Nephron progenitor cell (in vitro differentiated cells): ENCODE measurements around the gene ENC1.

Experiments
- DNase-seq: peaks from one replicate; pipeline ENCODE4 v3.0.0; 2021
- H3K27ac Mint-ChIP-seq: 2 replicates; pipeline ENCODE4 v1.8.0; 2021; ENCODE audit warnings: mild to moderate bottlenecking, moderate library complexity, mixed read lengths
- H3K27me3 Mint-ChIP-seq: 2 replicates; pipeline ENCODE4 v1.8.0; 2021; ENCODE audit warnings: mild to moderate bottlenecking, low read depth, mixed read lengths; ENCODE audit not compliant: poor library complexity
- H3K36me3 Mint-ChIP-seq: 2 replicates; pipeline ENCODE4 v1.8.0; 2021; ENCODE audit warnings: low read depth, mixed read lengths
- H3K4me1 Mint-ChIP-seq: 2 replicates; pipeline ENCODE4 v1.8.0; 2021; ENCODE audit warnings: mixed read lengths
- H3K4me3 Mint-ChIP-seq: 2 replicates; pipeline ENCODE4 v1.8.0; 2021; ENCODE audit warnings: mild to moderate bottlenecking, moderate library complexity, mixed read lengths
- H3K9me3 Mint-ChIP-seq: 2 replicates; pipeline ENCODE4 v1.8.0; 2021; ENCODE audit warnings: mild to moderate bottlenecking, moderate library complexity, mixed read lengths
- CTCF ChIP-seq: fragments of 200-600 bp; sonication (generic); IDR thresholded peaks from 2 replicates; pipeline ENCODE4 v1.5.0; 2021; ENCODE audit warnings: antibody characterized with exemption

Gene ENC1

GRCh38 chr5:74641735-74642542 lies 1.4 kb upstream of the ENC1 start:
- Mint-ChIP-seq H3K27ac (peak overlapping the region; percentile 52), H3K4me3 (peak overlapping the region; percentile 96), H3K4me1 (peaks cover 46% of the 10 kb centered on the region), H3K9me3 (no peaks in the 10 kb centered on the region), H3K27me3 (peaks cover 13% of the 10 kb centered on the region), H3K36me3 (peaks cover 10% of the 10 kb centered on the region)
- DNase-seq: peak; percentile 37
- peak; percentile 35 for TF ChIP-seq CTCF

- H3K27me3 Mint-ChIP-seq: peaks cover 10% of the 10 kb centered on the region
- H3K9me3 Mint-ChIP-seq: no peaks in the 10 kb centered on the region
- peak; percentile 78 for DNase-seq
- peak overlapping the region; percentile 96 for H3K4me3 Mint-ChIP-seq
- TF ChIP-seq CTCF: no peak
- peaks cover 18% of the 10 kb centered on the region for H3K36me3 Mint-ChIP-seq
- H3K4me1 Mint-ChIP-seq: peaks cover 54% of the 10 kb centered on the region
- H3K27ac Mint-ChIP-seq: peak overlapping the region; percentile 94
Measured at GRCh38 chr5:74640954-74641734, 616 bp upstream of the ENC1 start.

- DNase-seq: peak; percentile 52
- no peak for TF ChIP-seq CTCF
- Mint-ChIP-seq H3K27ac (peak overlapping the region; percentile 97), H3K36me3 (peaks cover 30% of the 10 kb centered on the region), H3K27me3 (peaks cover 7% of the 10 kb centered on the region), H3K4me3 (peak overlapping the region; percentile 96), H3K4me1 (peaks cover 63% of the 10 kb centered on the region), H3K9me3 (no peaks in the 10 kb centered on the region)
Measured at GRCh38 chr5:74639807-74640449, 600 bp downstream of the ENC1 start.

GRCh38 chr5:74638970-74639806 lies 1.3 kb downstream of the ENC1 start:
- H3K27ac Mint-ChIP-seq: peak overlapping the region; percentile 64
- no peak for DNase-seq
- H3K27me3 Mint-ChIP-seq: peaks cover 7% of the 10 kb centered on the region
- peaks cover 37% of the 10 kb centered on the region for H3K36me3 Mint-ChIP-seq
- TF ChIP-seq CTCF: no peak
- peaks cover 70% of the 10 kb centered on the region for H3K4me1 Mint-ChIP-seq
- peak overlapping the region; percentile 96 for H3K4me3 Mint-ChIP-seq
- no peaks in the 10 kb centered on the region for H3K9me3 Mint-ChIP-seq

GRCh38 chr5:74638544-74638969 lies 2.0 kb downstream of the ENC1 start:
- no peak overlapping the region for H3K27ac Mint-ChIP-seq
- H3K9me3 Mint-ChIP-seq: no peaks in the 10 kb centered on the region

More at GRCh38 chr5:74638544-74638969, 2.0 kb downstream of the ENC1 start:
- Mint-ChIP-seq H3K4me3 (peak overlapping the region; percentile 96), H3K27me3 (peaks cover 6% of the 10 kb centered on the region), H3K36me3 (peaks cover 44% of the 10 kb centered on the region), H3K4me1 (peaks cover 76% of the 10 kb centered on the region)
- DNase-seq: no peak
- TF ChIP-seq CTCF: no peak
